ENCODE measurements around the gene RUNX2. TPM values are rescaled to one million over a fixed set of nuclear protein-coding genes. Genes with fewer than 3 reads are reported as not detected.

RUNX2 gene
- total RNA-seq, 1 experiment from 2014 or later, result 9.3 TPM

- ChIA-PET POLR2A (no interaction called here), CTCF (no interaction called here)
- Mint-ChIP-seq H3K9me3 (ENCODE audit: unreplicated experiment) (no peaks in the 10 kb centered on the region), H3K4me3 (ENCODE audit: unreplicated experiment) (no peak overlapping the region), H3K36me3 (ENCODE audit: insufficient read depth, unreplicated experiment) (peaks cover 6% of the 10 kb centered on the region), H3K27ac (ENCODE audit: low read depth, unreplicated experiment) (no peak overlapping the region), H3K4me1 (ENCODE audit: insufficient read depth, unreplicated experiment) (peaks cover 7% of the 10 kb centered on the region), H3K27me3 (ENCODE audit: insufficient read depth, unreplicated experiment) (no peaks in the 10 kb centered on the region)
- intact Hi-C loops (cut with micrococcal nuclease), result no loop called here
- BruUV-seq (replicated peaks), result no TSS peak
- no peak for DNase-seq (ENCODE audit: unreplicated experiment)
- no peak for TF ChIP-seq CTCF (IDR thresholded peaks at IDR 0.05; ENCODE audit: unreplicated experiment)
Observed at GRCh38 chr6:45644720-45645119, 316.6 kb downstream of the RUNX2 start.

GRCh38 chr6:45645302-45645701 lies 317.2 kb downstream of the RUNX2 start:
- POLR2A ChIA-PET, result no interaction called here
- Mint-ChIP-seq H3K4me3 (ENCODE audit: unreplicated experiment) (no peak overlapping the region), H3K9me3 (ENCODE audit: unreplicated experiment) (no peaks in the 10 kb centered on the region), H3K27ac (ENCODE audit: low read depth, unreplicated experiment) (no peak overlapping the region), H3K27me3 (ENCODE audit: insufficient read depth, unreplicated experiment) (no peaks in the 10 kb centered on the region), H3K4me1 (ENCODE audit: insufficient read depth, unreplicated experiment) (peaks cover 10% of the 10 kb centered on the region), H3K36me3 (ENCODE audit: insufficient read depth, unreplicated experiment) (peaks cover 6% of the 10 kb centered on the region)
- no peak for TF ChIP-seq CTCF (IDR thresholded peaks at IDR 0.05; ENCODE audit: unreplicated experiment)
- intact Hi-C loops (cut with micrococcal nuclease), result no loop called here
- CTCF ChIA-PET, result no interaction called here
- no peak for DNase-seq (ENCODE audit: unreplicated experiment)
- BruUV-seq (replicated peaks), result no TSS peak

- intact Hi-C loops (cut with micrococcal nuclease), result no loop called here
- no peak overlapping the region for H3K27ac Mint-ChIP-seq (ENCODE audit: low read depth, unreplicated experiment)
- H3K4me3 Mint-ChIP-seq (ENCODE audit: unreplicated experiment), result no peak overlapping the region
- no peak for DNase-seq (ENCODE audit: unreplicated experiment)
- no TSS peak for BruUV-seq (replicated peaks)
- H3K4me1 Mint-ChIP-seq (ENCODE audit: insufficient read depth, unreplicated experiment), result peaks cover 13% of the 10 kb centered on the region
- no peak for TF ChIP-seq CTCF (IDR thresholded peaks at IDR 0.05; ENCODE audit: unreplicated experiment)
- ChIA-PET POLR2A (no interaction called here), CTCF (interaction anchor here (0.7 kb wide), 1 partner anchor 274 kb away, joined by 3 read pairs; no protein-coding TSS in a partner anchor)
- no peaks in the 10 kb centered on the region for H3K27me3 Mint-ChIP-seq (ENCODE audit: insufficient read depth, unreplicated experiment)
- peaks cover 6% of the 10 kb centered on the region for H3K36me3 Mint-ChIP-seq (ENCODE audit: insufficient read depth, unreplicated experiment)
- H3K9me3 Mint-ChIP-seq (ENCODE audit: unreplicated experiment), result no peaks in the 10 kb centered on the region
Observed at GRCh38 chr6:45647341-45648261, 319.5 kb downstream of the RUNX2 start.

- Mint-ChIP-seq H3K27ac (ENCODE audit: low read depth, unreplicated experiment) (no peak overlapping the region), H3K27me3 (ENCODE audit: insufficient read depth, unreplicated experiment) (no peaks in the 10 kb centered on the region), H3K9me3 (ENCODE audit: unreplicated experiment) (peaks cover 5% of the 10 kb centered on the region), H3K4me3 (ENCODE audit: unreplicated experiment) (no peak overlapping the region), H3K4me1 (ENCODE audit: insufficient read depth, unreplicated experiment) (peaks cover 17% of the 10 kb centered on the region), H3K36me3 (ENCODE audit: insufficient read depth, unreplicated experiment) (peaks cover 2% of the 10 kb centered on the region)
- BruUV-seq (replicated peaks), result no TSS peak
- ChIA-PET POLR2A (no interaction called here), CTCF (no interaction called here)
- no peak for TF ChIP-seq CTCF (IDR thresholded peaks at IDR 0.05; ENCODE audit: unreplicated experiment)
- intact Hi-C loops (cut with micrococcal nuclease), result no loop called here
- no peak for DNase-seq (ENCODE audit: unreplicated experiment)
Observed at GRCh38 chr6:45648262-45648620, 320.1 kb downstream of the RUNX2 start.
